Epidermal melanocyte (primary cell): ENCODE results near the gene LINS1.

ENCODE experiments used
- DNase-seq: peaks from one replicate; pipeline ENCODE4 v3.0.0; 2011; ENCODE audit warnings: low spot score; ENCODE audit not compliant: insufficient read length

Gene LINS1

GRCh38 chr15:100602064-100602822 lies at the start of gene LINS1, which contains the start of gene ASB7:
Gene LINS1 (minus strand): TSS chr15:100602184. CDS start chr15:100580842, 21,342 bp downstream.
Gene ASB7 (plus strand): TSS chr15:100602589. CDS start chr15:100612217, 9,628 bp downstream.
- peak; percentile 81 for DNase-seq

GRCh38 chr15:100651253-100651652 lies 49.3 kb upstream of the LINS1 start:
- no peak for DNase-seq

DNA sequence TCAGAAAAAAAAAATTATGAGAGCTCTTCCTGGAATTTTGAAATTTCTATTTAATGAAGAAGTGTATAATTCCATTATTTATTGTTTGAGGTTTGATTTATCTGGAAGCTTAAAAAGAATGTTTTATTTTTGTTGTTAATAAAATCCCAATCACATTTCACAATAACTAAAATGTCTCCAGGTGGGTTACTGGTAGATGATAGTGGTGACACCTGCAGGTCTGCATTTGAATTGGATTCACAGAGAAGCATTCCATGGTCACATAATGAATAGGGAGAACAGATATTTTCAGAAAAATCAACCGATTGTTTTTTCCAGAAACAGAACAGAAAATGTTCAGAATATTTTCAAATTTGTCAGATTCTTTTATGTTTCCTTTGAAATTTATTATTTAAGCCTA lies 48.7 kb upstream of the LINS1 start:
- no peak for DNase-seq

- no peak for DNase-seq
These were observed 47.0 kb upstream of the LINS1 start for GRCh38 chr15:100648951-100649350.

- DNase-seq, result no peak
These were observed 43.7 kb upstream of the LINS1 start for GRCh38 chr15:100645671-100646070.

- DNase-seq, result no peak
These were observed 41.0 kb upstream of the LINS1 start for GRCh38 chr15:100642950-100643338.

DNA sequence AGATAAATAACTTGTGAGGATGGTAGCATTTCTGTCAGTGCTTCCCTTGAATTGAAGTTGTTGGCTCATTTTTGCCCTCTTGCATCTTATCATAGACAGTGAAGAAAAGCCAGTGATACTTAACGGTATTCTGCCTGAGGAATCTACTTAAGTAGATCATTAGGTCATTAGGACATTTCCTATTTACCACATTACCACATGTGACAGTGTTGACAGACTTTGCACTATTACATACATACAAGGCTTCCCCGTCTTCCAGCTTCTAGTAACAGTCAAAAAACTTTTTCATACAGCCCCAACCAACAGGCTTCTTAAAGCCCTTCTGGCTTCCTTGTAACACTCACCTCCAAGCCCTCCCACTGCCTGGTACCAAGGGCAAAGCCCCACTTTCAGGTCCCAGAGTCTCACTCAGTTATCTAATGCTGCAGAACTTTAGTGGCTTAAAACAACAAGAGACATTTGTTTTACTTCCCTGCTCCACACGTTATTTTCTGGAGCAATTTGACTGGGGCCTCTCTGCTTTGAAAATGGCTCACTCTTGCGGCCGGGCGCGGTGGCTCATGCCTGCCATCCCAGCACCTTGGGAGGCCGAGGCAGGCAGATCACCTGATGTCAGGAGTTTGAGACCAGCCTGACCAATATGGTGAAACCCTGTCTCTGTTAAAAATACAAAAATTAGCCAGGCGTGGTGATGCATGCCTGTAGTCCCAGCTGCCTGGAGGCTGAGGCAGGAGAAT lies 40.4 kb upstream of the LINS1 start:
- DNase-seq, result no peak

GRCh38 chr15:100638177-100638730 lies 36.3 kb upstream of the LINS1 start:
- no peak for DNase-seq

GRCh38 chr15:100635406-100636071 lies 33.6 kb upstream of the LINS1 start:
- DNase-seq, result no peak

DNA sequence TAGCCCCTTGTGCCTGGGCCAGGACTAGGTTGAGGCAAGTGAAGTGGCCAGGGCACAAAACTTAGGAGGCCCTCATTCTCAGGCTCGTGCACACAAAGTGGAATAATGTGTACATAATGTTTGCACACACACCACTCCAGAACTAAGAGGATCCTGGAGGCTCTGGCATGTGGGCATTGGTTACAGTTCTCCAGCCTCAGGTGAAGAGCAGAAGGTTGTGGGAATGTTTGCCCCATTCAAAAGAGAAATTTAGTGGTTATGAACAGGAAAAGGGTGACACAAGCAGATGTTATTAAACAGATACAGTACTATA lies 31.7 kb upstream of the LINS1 start:
- DNase-seq, result no peak

DNA sequence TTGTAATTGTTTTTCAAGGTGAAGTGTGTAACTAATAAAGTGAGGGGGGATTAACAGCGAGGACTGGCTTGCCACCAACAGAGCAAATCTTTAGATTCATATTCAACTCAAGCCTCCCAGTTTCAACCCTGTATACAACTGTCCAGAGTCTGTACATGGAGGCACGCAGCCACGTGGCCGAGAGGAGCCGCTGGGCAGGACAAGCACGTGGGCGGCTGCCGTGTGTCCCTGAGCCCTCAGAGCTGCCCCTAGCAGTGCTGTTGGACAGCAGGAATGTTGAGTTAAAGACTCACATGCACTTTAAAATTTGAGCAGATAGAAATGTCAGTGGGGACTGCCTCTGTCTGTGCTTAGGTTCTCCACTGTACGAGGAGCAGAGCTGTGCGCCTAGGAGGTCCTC lies 29.8 kb upstream of the LINS1 start:
- DNase-seq, result no peak

DNA sequence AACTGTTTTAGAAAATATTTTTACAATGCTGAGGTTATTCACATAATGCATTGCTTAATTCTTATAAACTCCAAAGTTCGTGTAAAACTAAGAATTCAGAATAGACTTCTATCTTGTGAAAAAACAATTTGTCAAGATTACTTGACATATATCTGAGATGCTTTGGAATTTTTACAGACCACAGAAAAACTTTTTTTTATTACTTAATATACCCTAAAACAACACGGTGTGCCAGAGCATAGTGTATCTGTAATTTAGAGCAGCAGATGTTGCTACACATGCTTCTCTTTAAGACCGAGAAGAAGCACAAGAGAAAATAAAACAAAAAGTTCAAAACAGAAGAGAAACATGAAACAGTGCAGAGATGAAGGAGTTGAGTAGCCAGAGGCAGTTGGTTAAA lies 26.8 kb upstream of the LINS1 start:
- no peak for DNase-seq

- DNase-seq, result no peak
These were observed 25.9 kb upstream of the LINS1 start for GRCh38 chr15:100627789-100628395.

- no peak for DNase-seq
These were observed 21.3 kb upstream of the LINS1 start for GRCh38 chr15:100623301-100623700.

- DNase-seq, result no peak
These were observed 14.7 kb upstream of the LINS1 start for GRCh38 chr15:100616700-100617099.

DNA sequence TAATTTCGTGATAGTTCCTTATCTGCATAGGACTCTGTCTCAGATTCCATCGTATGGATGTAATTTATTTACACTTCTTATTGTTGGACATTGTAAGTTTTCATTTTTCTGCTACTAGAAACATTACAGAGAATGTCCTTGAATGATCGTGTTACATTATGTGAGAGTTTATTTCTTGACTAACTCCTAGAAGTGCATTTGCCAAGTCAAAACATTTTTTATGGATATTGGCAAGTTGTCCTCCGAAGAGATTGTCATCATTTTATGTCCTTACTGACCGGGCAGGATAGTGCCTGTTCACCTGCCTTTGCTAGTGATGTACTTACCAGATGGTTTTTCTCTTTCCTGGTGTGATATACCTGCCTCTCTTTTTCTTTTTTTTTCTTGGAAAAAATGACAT lies 13.8 kb upstream of the LINS1 start:
- DNase-seq, result no peak

DNA sequence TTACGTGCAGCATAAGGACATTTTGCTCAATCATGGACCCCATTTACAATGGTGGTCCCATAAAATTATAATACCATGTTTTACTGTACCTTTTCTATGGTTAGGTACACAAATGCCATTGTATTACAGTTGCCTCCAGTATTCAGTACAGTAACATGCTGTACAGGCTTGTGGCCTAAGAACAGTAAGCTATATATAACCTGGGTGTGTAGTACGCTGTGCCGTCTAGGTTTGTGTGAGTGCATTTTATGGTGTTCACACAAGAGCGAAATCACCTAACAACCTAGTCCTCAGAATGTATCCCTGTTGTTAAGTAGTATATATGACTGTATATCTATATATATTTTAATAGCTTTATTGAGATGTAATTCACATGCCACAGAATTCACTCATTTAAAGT lies 12.9 kb upstream of the LINS1 start:
- no peak for DNase-seq

GRCh38 chr15:100614336-100614735 lies 12.4 kb upstream of the LINS1 start:
- DNase-seq, result no peak

DNA sequence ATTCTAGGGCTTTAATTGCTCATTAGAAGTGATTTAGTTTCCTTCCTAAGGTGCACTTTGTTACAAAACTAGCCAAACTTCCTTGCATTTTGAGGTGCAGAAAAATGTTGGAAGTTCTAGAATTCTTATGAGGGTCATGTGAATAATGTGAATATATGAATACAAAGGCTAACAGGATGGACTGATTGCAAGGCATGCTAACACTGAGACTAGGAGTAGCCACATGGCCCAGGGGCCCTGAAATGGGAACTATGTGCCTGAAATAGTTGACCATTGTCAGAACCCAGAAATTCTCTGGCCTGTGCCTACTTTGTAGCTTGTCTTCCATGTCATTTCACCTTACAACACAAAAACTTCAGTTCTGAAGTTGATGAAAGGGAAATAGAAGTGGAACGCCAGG lies 11.2 kb upstream of the LINS1 start:
- DNase-seq, result no peak

GRCh38 chr15:100612539-100612938 lies 10.6 kb upstream of the LINS1 start:
- DNase-seq, result no peak

DNA sequence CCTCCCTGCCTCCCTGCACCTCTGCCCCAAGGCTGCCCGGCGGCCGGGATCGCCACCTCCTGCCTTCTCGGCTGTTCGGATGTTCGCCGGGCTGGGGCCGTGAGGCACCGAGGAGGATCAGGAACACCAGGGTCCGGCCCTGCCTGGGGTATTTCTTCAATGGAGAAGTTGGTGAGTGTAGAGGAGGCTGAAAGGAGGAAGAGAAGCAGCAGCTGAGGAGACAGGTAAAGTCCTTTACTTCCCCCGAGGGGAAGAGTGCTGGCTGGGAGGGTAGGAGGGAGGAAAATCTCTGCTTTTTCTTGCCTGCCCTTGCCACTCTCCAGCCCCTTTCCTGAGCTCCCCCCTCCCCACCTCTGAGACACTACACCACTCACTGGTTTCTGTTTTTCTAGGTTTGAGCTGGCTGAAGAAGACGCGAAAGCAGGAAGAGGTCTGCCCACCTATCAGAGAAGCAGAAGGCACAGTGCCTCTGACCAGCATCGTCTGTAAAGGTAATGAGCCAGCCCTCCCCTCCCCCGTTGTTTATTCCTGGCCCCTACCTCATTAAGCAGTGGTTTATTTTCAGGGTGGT lies 924 bp upstream of the LINS1 start:
- DNase-seq, result no peak
